IMR-90 (cell line): ENCODE data around the gene C1orf105.

Experiments used
- BHLHE40 ChIP-seq: fragments of 150-350 bp; IDR thresholded peaks from 2 replicates; pipeline ENCODE4 v1.6.1; 2016; ENCODE audit warnings: mild to moderate bottlenecking, low read depth, low read length
- NFE2L2 ChIP-seq: fragments of 150-350 bp; IDR thresholded peaks from 2 replicates; pipeline ENCODE4 v1.6.1; 2016; ENCODE audit warnings: low read depth, mild to moderate bottlenecking, low read length
- POLR2A ChIP-seq: IDR thresholded peaks from 2 replicates; pipeline ENCODE4 v1.6.1; 2012; ENCODE audit warnings: mild to moderate bottlenecking, low read depth, low read length
- RAD21 ChIP-seq: IDR thresholded peaks from 2 replicates; pipeline ENCODE4 v1.6.1; 2012; ENCODE audit warnings: low read length, improper control_type of control experiment
- SMC3 ChIP-seq: fragments of 150-350 bp; IDR thresholded peaks from 2 replicates; pipeline ENCODE4 v1.6.1; 2016; ENCODE audit warnings: low read depth, mild to moderate bottlenecking, antibody characterized with exemption, low read length, moderate library complexity
- TF ChIP-seq, protein P1 (sequence below): conservative IDR thresholded peaks from 2 replicates; pipeline ENCODE4 v1.5.1; 2012; ENCODE audit warnings: mild to moderate bottlenecking, low read depth, low read length, improper control_type of control experiment
- TF ChIP-seq, protein P2 (sequence below): fragments of 150-350 bp; IDR thresholded peaks from 2 replicates; pipeline ENCODE4 v1.6.1; 2016; ENCODE audit warnings: low read depth, mild to moderate bottlenecking, low read length, moderate library complexity, borderline replicate concordance

DNA sequence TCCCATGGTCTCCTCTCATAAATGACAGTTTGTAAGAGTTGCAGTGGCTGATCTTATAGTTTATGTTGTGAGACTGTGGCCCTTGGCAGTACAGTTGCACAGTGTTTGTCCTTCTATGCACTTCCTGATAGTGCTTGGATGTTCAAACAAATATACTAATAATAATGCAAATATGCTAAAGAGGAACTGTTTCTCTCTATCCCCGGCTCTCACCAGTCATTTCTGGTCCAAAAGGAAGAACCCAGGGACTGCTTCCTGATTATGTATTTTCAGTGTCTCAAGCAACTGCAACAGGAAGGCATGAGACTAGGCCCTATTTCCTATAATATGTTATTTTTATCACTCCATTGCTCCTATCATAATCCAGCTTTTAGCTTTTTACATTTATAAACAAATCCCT lies 95.4 kb downstream of the C1orf105 start:
- TF ChIP-seq, protein P1, sequence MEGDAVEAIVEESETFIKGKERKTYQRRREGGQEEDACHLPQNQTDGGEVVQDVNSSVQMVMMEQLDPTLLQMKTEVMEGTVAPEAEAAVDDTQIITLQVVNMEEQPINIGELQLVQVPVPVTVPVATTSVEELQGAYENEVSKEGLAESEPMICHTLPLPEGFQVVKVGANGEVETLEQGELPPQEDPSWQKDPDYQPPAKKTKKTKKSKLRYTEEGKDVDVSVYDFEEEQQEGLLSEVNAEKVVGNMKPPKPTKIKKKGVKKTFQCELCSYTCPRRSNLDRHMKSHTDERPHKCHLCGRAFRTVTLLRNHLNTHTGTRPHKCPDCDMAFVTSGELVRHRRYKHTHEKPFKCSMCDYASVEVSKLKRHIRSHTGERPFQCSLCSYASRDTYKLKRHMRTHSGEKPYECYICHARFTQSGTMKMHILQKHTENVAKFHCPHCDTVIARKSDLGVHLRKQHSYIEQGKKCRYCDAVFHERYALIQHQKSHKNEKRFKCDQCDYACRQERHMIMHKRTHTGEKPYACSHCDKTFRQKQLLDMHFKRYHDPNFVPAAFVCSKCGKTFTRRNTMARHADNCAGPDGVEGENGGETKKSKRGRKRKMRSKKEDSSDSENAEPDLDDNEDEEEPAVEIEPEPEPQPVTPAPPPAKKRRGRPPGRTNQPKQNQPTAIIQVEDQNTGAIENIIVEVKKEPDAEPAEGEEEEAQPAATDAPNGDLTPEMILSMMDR = no peak
- TF ChIP-seq, protein P2, sequence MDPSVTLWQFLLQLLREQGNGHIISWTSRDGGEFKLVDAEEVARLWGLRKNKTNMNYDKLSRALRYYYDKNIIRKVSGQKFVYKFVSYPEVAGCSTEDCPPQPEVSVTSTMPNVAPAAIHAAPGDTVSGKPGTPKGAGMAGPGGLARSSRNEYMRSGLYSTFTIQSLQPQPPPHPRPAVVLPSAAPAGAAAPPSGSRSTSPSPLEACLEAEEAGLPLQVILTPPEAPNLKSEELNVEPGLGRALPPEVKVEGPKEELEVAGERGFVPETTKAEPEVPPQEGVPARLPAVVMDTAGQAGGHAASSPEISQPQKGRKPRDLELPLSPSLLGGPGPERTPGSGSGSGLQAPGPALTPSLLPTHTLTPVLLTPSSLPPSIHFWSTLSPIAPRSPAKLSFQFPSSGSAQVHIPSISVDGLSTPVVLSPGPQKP = no peak
- TF ChIP-seq SMC3 = no peak
- TF ChIP-seq POLR2A = no peak
- no peak for TF ChIP-seq RAD21
- TF ChIP-seq BHLHE40 = no peak
- no peak for TF ChIP-seq NFE2L2
